ENCODE measurements around the gene CREB1. TPM values are rescaled to one million over a fixed set of nuclear protein-coding genes. Genes with fewer than 3 reads are reported as not detected.

Gene CREB1
- total and polyA plus RNA-seq, 11 donors, result 4.3 to 58.9 (median 48.9) TPM

- Histone ChIP-seq H3K36me3 (peaks cover 0 to 84% (median 67%) of the 10 kb centered on the region in 9 donors), H3K4me3 (no peak overlapping the region), H3K4me1 (no peaks in the 10 kb centered on the region), H3K27ac (no peak overlapping the region), H3K9me3 (peaks cover 0 to 21% (median 3%) of the 10 kb centered on the region in 12 donors), H3K27me3 (no peaks in the 10 kb centered on the region)
- ATAC-seq (no peak), DNase-seq (no peak)
- WGBS, 4 donors, result 94 to 100% (median 99%) methylated on average over 4 of the region's 4 CpGs
- TF ChIP-seq POLR2A (IDR thresholded peaks at IDR 0.05) (no peak), CTCF (IDR thresholded peaks at IDR 0.05) (no peak)
- intact Hi-C loops (cut with DNase I), result no loop called here
Observed at GRCh38 chr2:207594731-207595130, 65.0 kb downstream of the CREB1 start.

- Histone ChIP-seq H3K36me3 (peaks cover 0 to 47% (median 37%) of the 10 kb centered on the region in 9 donors), H3K27ac (no peak overlapping the region), H3K4me1 (peaks cover 0 to 5% (median 0%) of the 10 kb centered on the region in 12 donors), H3K27me3 (no peaks in the 10 kb centered on the region), H3K4me3 (no peak overlapping the region), H3K9me3 (no peaks in the 10 kb centered on the region)
- TF ChIP-seq POLR2A (IDR thresholded peaks at IDR 0.05) (no peak), CTCF (IDR thresholded peaks at IDR 0.05) (no peak)
- no peak for DNase-seq
- no peak for ATAC-seq
- intact Hi-C loops (cut with DNase I), result no loop called here
Observed at GRCh38 chr2:207599636-207600035, 69.9 kb downstream of the CREB1 start.

GRCh38 chr2:207600231-207600630, 70.5 kb downstream of the CREB1 start:
- TF ChIP-seq CTCF (IDR thresholded peaks at IDR 0.05) (no peak), POLR2A (IDR thresholded peaks at IDR 0.05) (no peak)
- no peak overlapping the region for H3K27ac ChIP-seq
- no peak for ATAC-seq
- peaks cover 0 to 45% (median 33%) of the 10 kb centered on the region in 9 donors for H3K36me3 ChIP-seq
- intact Hi-C loops (cut with DNase I), result no loop called here
- no peak for DNase-seq
- H3K27me3 ChIP-seq, result no peaks in the 10 kb centered on the region
- H3K4me1 ChIP-seq, result peaks cover 0 to 5% (median 0%) of the 10 kb centered on the region in 12 donors
- no peaks in the 10 kb centered on the region for H3K9me3 ChIP-seq
- H3K4me3 ChIP-seq, result no peak overlapping the region

- H3K27ac ChIP-seq, result no peak overlapping the region
- ATAC-seq (no peak), DNase-seq (no peak)
- intact Hi-C loops (cut with DNase I), result no loop called here
- H3K36me3 ChIP-seq, result peaks cover 0 to 41% (median 19%) of the 10 kb centered on the region in 9 donors
- TF ChIP-seq POLR2A (IDR thresholded peaks at IDR 0.05), result no peak
- TF ChIP-seq CTCF (IDR thresholded peaks at IDR 0.05), result no peak
- H3K4me3 ChIP-seq, result no peak overlapping the region
- H3K4me1 ChIP-seq, result peaks cover 0 to 5% (median 0%) of the 10 kb centered on the region in 12 donors
- H3K27me3 ChIP-seq, result no peaks in the 10 kb centered on the region
- no peaks in the 10 kb centered on the region for H3K9me3 ChIP-seq
- 90 to 99% (median 94%) methylated on average over 1 of the region's 1 CpG for WGBS, 4 donors
Observed at GRCh38 chr2:207601774-207602173, 72.0 kb downstream of the CREB1 start.

All from heart left ventricle (tissue), 16 donors.